Endothelial cell (in vitro differentiated cells): ENCODE data around the gene TMEM141. TPM values are rescaled to one million over a fixed set of nuclear protein-coding genes. Genes with fewer than 3 reads are reported as not detected.

Experiments
- DNase-seq: peaks from one replicate; pipeline ENCODE4 v3.0.0; 2021; ENCODE audit warnings: low spot score
- H3K27ac Mint-ChIP-seq: one replicate; pipeline ENCODE4 v1.8.0; 2021; ENCODE audit warnings: mixed read lengths, inconsistent platforms; ENCODE audit not compliant: unreplicated experiment
- H3K27me3 Mint-ChIP-seq: one replicate; pipeline ENCODE4 v1.8.0; 2021; ENCODE audit warnings: mild to moderate bottlenecking, moderate library complexity, mixed read lengths, inconsistent platforms; ENCODE audit not compliant: unreplicated experiment
- H3K36me3 Mint-ChIP-seq: one replicate; pipeline ENCODE4 v1.8.0; 2021; ENCODE audit warnings: mild to moderate bottlenecking, low read depth, mixed read lengths, inconsistent platforms; ENCODE audit not compliant: unreplicated experiment
- H3K4me1 Mint-ChIP-seq: one replicate; pipeline ENCODE4 v1.8.0; 2021; ENCODE audit warnings: mild to moderate bottlenecking, mixed read lengths, inconsistent platforms; ENCODE audit not compliant: unreplicated experiment
- H3K4me3 Mint-ChIP-seq: one replicate; pipeline ENCODE4 v1.8.0; 2021; ENCODE audit warnings: mild to moderate bottlenecking, mixed read lengths, inconsistent platforms; ENCODE audit not compliant: unreplicated experiment
- H3K9me3 Mint-ChIP-seq: one replicate; pipeline ENCODE4 v1.8.0; 2021; ENCODE audit warnings: mixed read lengths, inconsistent platforms; ENCODE audit not compliant: unreplicated experiment
- total RNA-seq: library from RNA; stranded (reverse); fragmentation: NEBNext Ultra II Directional; extraction: Animal tissue kit (Norgen Biotek cat#: 25700); gene quantifications from one replicate; pipeline ENCODE4 v1.2.1, GENCODE V29; 2021; ENCODE audit not compliant: unreplicated experiment
- TF ChIP-seq, protein P1 (sequence below): fragments of 200-600 bp; sonication (generic); IDR thresholded peaks from one replicate; pipeline ENCODE4 v1.5.0; 2021; ENCODE audit warnings: antibody characterized with exemption; ENCODE audit not compliant: unreplicated experiment

The TMEM141 gene
- total RNA-seq, 1 donor from 2014 or later = 73.0 TPM

- peaks cover 12% of the 10 kb centered on the region for H3K27me3 Mint-ChIP-seq
- no peak overlapping the region for H3K4me3 Mint-ChIP-seq
- TF ChIP-seq, protein P1, sequence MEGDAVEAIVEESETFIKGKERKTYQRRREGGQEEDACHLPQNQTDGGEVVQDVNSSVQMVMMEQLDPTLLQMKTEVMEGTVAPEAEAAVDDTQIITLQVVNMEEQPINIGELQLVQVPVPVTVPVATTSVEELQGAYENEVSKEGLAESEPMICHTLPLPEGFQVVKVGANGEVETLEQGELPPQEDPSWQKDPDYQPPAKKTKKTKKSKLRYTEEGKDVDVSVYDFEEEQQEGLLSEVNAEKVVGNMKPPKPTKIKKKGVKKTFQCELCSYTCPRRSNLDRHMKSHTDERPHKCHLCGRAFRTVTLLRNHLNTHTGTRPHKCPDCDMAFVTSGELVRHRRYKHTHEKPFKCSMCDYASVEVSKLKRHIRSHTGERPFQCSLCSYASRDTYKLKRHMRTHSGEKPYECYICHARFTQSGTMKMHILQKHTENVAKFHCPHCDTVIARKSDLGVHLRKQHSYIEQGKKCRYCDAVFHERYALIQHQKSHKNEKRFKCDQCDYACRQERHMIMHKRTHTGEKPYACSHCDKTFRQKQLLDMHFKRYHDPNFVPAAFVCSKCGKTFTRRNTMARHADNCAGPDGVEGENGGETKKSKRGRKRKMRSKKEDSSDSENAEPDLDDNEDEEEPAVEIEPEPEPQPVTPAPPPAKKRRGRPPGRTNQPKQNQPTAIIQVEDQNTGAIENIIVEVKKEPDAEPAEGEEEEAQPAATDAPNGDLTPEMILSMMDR = no peak
- H3K4me1 Mint-ChIP-seq = no peaks in the 10 kb centered on the region
- no peak for DNase-seq
- H3K36me3 Mint-ChIP-seq = peaks cover 7% of the 10 kb centered on the region
- peaks cover 6% of the 10 kb centered on the region for H3K9me3 Mint-ChIP-seq
- no peak overlapping the region for H3K27ac Mint-ChIP-seq
Observed at GRCh38 chr9:136756836-136757235, 34.3 kb upstream of the TMEM141 start.

GRCh38 chr9:136757328-136757727 is 33.8 kb upstream of the TMEM141 start:
- Mint-ChIP-seq H3K9me3 (peaks cover 4% of the 10 kb centered on the region), H3K4me3 (no peak overlapping the region), H3K27ac (no peak overlapping the region), H3K4me1 (no peaks in the 10 kb centered on the region), H3K36me3 (peaks cover 6% of the 10 kb centered on the region), H3K27me3 (peaks cover 12% of the 10 kb centered on the region)
- DNase-seq = no peak
- TF ChIP-seq, protein P1 = no peak

DNA sequence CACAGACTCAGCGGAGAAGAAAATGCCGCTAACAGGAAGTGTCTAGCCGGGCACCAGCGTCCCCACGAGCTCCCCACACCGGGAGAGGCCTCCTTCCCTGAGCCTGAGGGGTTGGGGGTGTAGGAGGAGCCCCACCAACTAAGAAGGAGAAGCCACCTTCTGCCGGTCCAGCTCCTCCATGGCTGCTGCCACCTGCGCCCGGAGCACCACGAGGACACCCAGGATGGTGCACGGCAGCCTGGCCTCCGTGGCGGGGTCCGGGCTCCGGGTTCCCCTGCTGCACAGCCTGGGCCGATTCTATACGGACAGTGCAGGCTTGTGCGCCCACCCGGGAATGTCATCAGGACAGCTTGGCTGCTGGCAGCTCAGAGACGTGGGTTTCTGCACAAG is 33.4 kb upstream of the TMEM141 start:
- TF ChIP-seq, protein P1 = no peak
- H3K27ac Mint-ChIP-seq = no peak overlapping the region
- peaks cover 3% of the 10 kb centered on the region for H3K36me3 Mint-ChIP-seq
- H3K4me1 Mint-ChIP-seq = no peaks in the 10 kb centered on the region
- DNase-seq = no peak
- H3K4me3 Mint-ChIP-seq = no peak overlapping the region
- H3K27me3 Mint-ChIP-seq = peaks cover 12% of the 10 kb centered on the region
- peaks cover under 1% of the 10 kb centered on the region for H3K9me3 Mint-ChIP-seq

DNA sequence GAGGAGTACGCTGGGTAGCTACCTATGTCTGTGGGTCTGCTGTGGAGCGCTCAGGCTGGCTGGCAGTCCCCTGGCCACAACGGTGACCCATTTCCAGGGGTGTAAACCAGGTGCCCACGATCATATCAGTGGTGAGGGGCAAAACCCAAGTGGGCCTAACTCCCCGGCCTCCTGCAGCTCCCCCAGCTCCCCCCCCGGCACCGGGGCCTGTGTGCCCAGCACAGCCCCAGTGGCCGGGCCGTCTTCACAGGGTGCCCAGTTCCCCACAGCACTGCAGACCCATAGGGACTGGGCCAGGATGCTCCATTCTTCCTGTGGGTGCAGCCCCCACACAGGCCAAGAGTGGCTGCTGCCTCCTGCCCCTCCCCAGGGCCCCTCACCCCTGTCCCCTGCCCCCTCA is 32.1 kb upstream of the TMEM141 start:
- TF ChIP-seq, protein P1 = no peak

DNA sequence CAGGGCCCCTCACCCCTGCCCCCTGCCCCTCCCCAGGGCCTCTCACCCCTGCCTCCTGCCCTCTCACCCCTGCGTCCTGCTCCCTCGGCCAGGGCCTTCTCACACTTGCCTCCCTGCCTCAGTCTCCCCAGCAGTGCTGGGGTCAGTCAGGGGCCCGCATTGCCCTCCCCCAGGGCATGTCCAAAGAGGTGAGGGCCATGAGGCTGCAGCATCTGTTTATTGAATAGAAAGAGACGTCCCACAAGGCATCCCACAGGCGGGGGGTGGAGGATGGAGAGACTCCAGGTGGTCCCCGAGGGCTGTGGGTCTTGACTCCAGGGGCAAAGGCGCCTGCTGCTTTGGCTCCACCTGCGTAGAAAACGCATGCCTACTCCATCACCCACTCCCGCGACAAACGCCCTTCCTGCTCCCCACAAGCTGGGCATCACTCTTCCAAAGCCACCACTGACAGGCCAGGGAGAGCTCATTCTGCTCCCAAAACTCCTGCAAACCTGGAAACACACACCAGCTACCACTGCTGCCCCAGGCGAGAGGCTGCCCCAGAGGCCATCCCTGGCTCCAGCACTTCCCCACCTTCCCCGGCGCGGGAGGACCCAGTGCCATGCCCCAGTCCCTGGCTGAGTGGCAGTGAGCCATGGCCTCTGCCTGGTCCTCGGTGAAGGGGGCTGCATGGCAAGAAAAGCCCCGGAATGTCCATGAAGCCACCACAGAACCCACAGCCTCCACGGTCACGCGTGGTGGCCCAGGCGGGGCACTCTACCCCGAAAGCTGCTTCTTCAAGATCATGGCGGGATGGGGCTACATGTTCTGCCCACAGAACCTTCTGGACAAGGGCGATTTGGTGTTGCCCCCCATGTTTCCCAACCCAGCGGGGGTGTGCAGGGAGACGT is 31.5 kb upstream of the TMEM141 start:
- Mint-ChIP-seq H3K36me3 (peaks cover 3% of the 10 kb centered on the region), H3K27me3 (peaks cover 12% of the 10 kb centered on the region), H3K4me1 (no peaks in the 10 kb centered on the region), H3K4me3 (no peak overlapping the region), H3K9me3 (no peaks in the 10 kb centered on the region), H3K27ac (no peak overlapping the region)
- TF ChIP-seq, protein P1 = no peak
- no peak for DNase-seq

More for the DNA sequence above, 32.1 kb upstream of the TMEM141 start:
- H3K4me3 Mint-ChIP-seq = no peak overlapping the region
- DNase-seq = no peak
- no peaks in the 10 kb centered on the region for H3K9me3 Mint-ChIP-seq
- H3K4me1 Mint-ChIP-seq = no peaks in the 10 kb centered on the region
- peaks cover 12% of the 10 kb centered on the region for H3K27me3 Mint-ChIP-seq
- no peak overlapping the region for H3K27ac Mint-ChIP-seq
- peaks cover 3% of the 10 kb centered on the region for H3K36me3 Mint-ChIP-seq
